ENCODE data around the gene STARD7.
A peak's percentile ranks its signal among the peaks of the same experiment; 100 is the strongest.
"Not testable (repeated sequence)": the region's sequence is repeated elsewhere in the genome, so short reads cannot be mapped to it uniquely, and the experiment has no call there.

The STARD7 gene

GRCh38 chr2:96233436-96233835 is 24.8 kb upstream of the STARD7 start:
- no peaks in the 10 kb centered on the region for H3K9me3 ChIP-seq (ENCODE audit: control insufficient read depth in 1 of 2, low read length in 2 of 2)
- H3K4me3 ChIP-seq (ENCODE audit: low read depth in 1 of 2, low read length in 2 of 2): no peak overlapping the region
- H3K36me3 ChIP-seq (ENCODE audit: control insufficient read depth in 1 of 2, insufficient read depth in 2 of 2, low read length in 2 of 2): no peaks in the 10 kb centered on the region
- no peaks in the 10 kb centered on the region for H3K27me3 ChIP-seq (ENCODE audit: low read depth, low read length)
- no peaks in the 10 kb centered on the region for H3K4me1 ChIP-seq (ENCODE audit: control insufficient read depth in 1 of 2, insufficient read depth in 2 of 2, low read length in 2 of 2)
- H3K27ac ChIP-seq (ENCODE audit: low read length): no peak overlapping the region

DNA sequence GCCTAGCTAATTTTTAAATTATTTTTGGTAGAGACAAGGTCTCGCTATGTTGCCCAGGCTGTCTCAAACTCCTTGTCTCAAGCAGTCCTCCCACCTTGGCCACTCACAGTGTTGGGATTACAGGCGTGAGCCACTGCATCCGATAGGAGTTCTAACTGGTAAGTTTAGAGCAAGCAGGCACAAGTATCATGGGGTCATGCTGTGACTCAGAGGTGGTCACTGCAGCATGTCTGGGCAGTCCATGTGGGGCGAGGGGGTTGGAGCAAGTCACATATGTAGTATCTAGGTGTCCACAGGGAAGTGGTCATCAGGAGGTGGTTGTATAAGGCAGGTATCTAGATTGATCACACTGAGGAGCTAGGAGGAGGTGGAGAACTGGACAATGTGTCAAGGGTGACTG is 22.7 kb upstream of the STARD7 start:
- Histone ChIP-seq H3K4me3 (ENCODE audit: low read depth in 1 of 2, low read length in 2 of 2) (no peak overlapping the region), H3K27ac (ENCODE audit: low read length) (no peak overlapping the region), H3K4me1 (ENCODE audit: control insufficient read depth in 1 of 2, insufficient read depth in 2 of 2, low read length in 2 of 2) (no peaks in the 10 kb centered on the region), H3K27me3 (ENCODE audit: low read depth, low read length) (no peaks in the 10 kb centered on the region), H3K36me3 (ENCODE audit: control insufficient read depth in 1 of 2, insufficient read depth in 2 of 2, low read length in 2 of 2) (no peaks in the 10 kb centered on the region), H3K9me3 (ENCODE audit: control insufficient read depth in 1 of 2, low read length in 2 of 2) (no peaks in the 10 kb centered on the region)

DNA sequence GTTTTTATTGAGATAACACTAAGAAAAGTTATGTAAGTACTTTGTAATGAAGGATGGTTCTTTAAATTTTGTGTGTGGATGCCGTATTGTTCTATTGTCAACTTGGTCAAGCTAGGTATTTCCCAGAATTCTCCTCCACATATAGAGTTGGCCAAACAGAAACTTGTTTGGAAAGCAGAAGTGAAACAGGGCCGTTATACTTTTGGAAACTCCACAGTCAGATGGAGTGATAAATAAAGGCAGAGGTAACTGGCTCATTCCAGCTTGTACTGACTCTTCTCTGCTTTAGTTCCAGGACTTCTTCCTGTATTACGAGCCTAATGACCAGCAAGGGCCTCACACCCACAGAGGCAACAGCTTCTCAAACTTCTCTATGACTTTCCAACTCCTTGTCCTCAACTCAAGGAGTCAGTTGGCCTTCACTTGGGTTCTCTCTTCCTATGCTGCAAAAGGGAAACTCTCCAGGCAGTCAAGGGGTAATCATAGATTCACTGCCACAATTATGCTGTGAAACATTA is 16.4 kb upstream of the STARD7 start:
- Histone ChIP-seq H3K27ac (ENCODE audit: low read length) (no peak overlapping the region), H3K4me3 (ENCODE audit: low read depth in 1 of 2, low read length in 2 of 2) (no peak overlapping the region), H3K9me3 (ENCODE audit: control insufficient read depth in 1 of 2, low read length in 2 of 2) (no peaks in the 10 kb centered on the region), H3K27me3 (ENCODE audit: low read depth, low read length) (no peaks in the 10 kb centered on the region), H3K36me3 (ENCODE audit: control insufficient read depth in 1 of 2, insufficient read depth in 2 of 2, low read length in 2 of 2) (peaks cover 0 to 5% of the 10 kb centered on the region in 2 donors), H3K4me1 (ENCODE audit: control insufficient read depth in 1 of 2, insufficient read depth in 2 of 2, low read length in 2 of 2) (no peaks in the 10 kb centered on the region)

GRCh38 chr2:96221106-96221505 is 12.5 kb upstream of the STARD7 start:
- not testable (repeated sequence) for H3K27ac ChIP-seq (ENCODE audit: low read length); H3K4me1 ChIP-seq (ENCODE audit: control insufficient read depth in 1 of 2, insufficient read depth in 2 of 2, low read length in 2 of 2); H3K4me3 ChIP-seq (ENCODE audit: low read depth in 1 of 2, low read length in 2 of 2); H3K9me3 ChIP-seq (ENCODE audit: control insufficient read depth in 1 of 2, low read length in 2 of 2); H3K36me3 ChIP-seq (ENCODE audit: control insufficient read depth in 1 of 2, insufficient read depth in 2 of 2, low read length in 2 of 2); H3K27me3 ChIP-seq (ENCODE audit: low read depth, low read length)

DNA sequence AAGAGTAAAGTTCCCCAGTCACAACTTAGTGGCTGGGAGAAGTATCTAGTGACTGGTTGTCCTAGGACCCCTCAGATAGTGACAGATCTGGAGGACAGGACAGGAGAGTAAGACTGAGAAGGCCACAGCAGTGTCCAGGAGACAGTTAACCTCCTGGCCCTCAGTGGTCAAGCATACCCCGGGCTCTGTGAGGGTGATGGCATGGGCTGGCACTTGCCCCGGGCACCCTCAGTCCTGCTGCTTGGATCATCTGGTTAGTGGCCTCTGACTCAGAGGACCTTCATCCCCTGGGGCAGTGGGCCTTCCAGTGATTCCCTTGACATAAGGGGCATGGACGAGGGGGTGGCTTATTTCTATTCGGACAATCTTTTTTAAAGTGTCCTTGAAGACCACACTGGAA is 11.3 kb upstream of the STARD7 start:
- not testable (repeated sequence) for H3K4me1 ChIP-seq (ENCODE audit: control insufficient read depth in 1 of 2, insufficient read depth in 2 of 2, low read length in 2 of 2); H3K27ac ChIP-seq (ENCODE audit: low read length); H3K36me3 ChIP-seq (ENCODE audit: control insufficient read depth in 1 of 2, insufficient read depth in 2 of 2, low read length in 2 of 2); H3K27me3 ChIP-seq (ENCODE audit: low read depth, low read length); H3K4me3 ChIP-seq (ENCODE audit: low read depth in 1 of 2, low read length in 2 of 2); H3K9me3 ChIP-seq (ENCODE audit: control insufficient read depth in 1 of 2, low read length in 2 of 2)

DNA sequence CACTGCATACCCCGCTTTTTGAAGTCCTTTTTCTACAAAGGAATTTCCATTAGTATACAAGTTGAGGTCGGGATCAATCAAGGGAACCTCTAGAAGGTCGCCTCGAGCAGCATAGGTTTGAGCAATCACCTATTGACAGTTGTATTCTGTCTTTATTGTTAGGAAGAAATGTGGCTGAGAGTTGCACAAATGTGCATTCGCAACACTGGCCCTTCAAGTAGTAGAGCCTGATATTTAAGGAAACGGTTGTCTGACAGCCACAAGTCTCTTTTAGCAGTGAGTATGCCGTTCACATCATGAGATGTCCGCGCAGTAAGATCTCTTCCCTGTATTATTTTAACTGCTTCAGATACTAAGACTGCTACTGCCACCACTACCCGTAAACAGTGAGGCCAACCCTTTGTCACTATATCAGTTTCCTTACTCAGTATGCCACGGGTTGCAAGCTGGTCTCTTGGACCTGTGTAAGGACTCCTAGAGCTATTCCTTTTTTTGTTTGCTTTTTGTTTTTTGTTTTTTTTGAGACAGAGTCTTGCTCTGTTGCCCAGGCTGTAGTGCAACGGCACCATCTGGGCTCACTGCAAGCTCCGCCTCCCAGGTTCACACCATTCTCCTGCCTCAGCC is 10.0 kb upstream of the STARD7 start:
- Histone ChIP-seq H3K9me3 (ENCODE audit: control insufficient read depth in 1 of 2, low read length in 2 of 2) (no peaks in the 10 kb centered on the region), H3K4me1 (ENCODE audit: control insufficient read depth in 1 of 2, insufficient read depth in 2 of 2, low read length in 2 of 2) (no peaks in the 10 kb centered on the region), H3K27me3 (ENCODE audit: low read depth, low read length) (no peaks in the 10 kb centered on the region), H3K27ac (ENCODE audit: low read length) (no peak overlapping the region), H3K4me3 (ENCODE audit: low read depth in 1 of 2, low read length in 2 of 2) (no peak overlapping the region), H3K36me3 (ENCODE audit: control insufficient read depth in 1 of 2, insufficient read depth in 2 of 2, low read length in 2 of 2) (no peaks in the 10 kb centered on the region)

GRCh38 chr2:96214554-96214953 is 5.9 kb upstream of the STARD7 start:
- no peak overlapping the region for H3K27ac ChIP-seq (ENCODE audit: low read length)
- H3K27me3 ChIP-seq (ENCODE audit: low read depth, low read length): no peaks in the 10 kb centered on the region
- peaks cover 0 to 8% of the 10 kb centered on the region in 2 donors for H3K4me1 ChIP-seq (ENCODE audit: control insufficient read depth in 1 of 2, insufficient read depth in 2 of 2, low read length in 2 of 2)
- no peaks in the 10 kb centered on the region for H3K9me3 ChIP-seq (ENCODE audit: control insufficient read depth in 1 of 2, low read length in 2 of 2)
- no peaks in the 10 kb centered on the region for H3K36me3 ChIP-seq (ENCODE audit: control insufficient read depth in 1 of 2, insufficient read depth in 2 of 2, low read length in 2 of 2)
- no peak overlapping the region for H3K4me3 ChIP-seq (ENCODE audit: low read depth in 1 of 2, low read length in 2 of 2)

GRCh38 chr2:96213379-96213778 is 4.8 kb upstream of the STARD7 start:
- Histone ChIP-seq H3K4me1 (ENCODE audit: control insufficient read depth in 1 of 2, insufficient read depth in 2 of 2, low read length in 2 of 2) (peaks cover 3 to 12% of the 10 kb centered on the region in 2 donors), H3K4me3 (ENCODE audit: low read depth in 1 of 2, low read length in 2 of 2) (no peak overlapping the region), H3K27me3 (ENCODE audit: low read depth, low read length) (no peaks in the 10 kb centered on the region), H3K27ac (ENCODE audit: low read length) (no peak overlapping the region), H3K36me3 (ENCODE audit: control insufficient read depth in 1 of 2, insufficient read depth in 2 of 2, low read length in 2 of 2) (no peaks in the 10 kb centered on the region), H3K9me3 (ENCODE audit: control insufficient read depth in 1 of 2, low read length in 2 of 2) (no peaks in the 10 kb centered on the region)

- Histone ChIP-seq H3K4me3 (ENCODE audit: low read depth in 1 of 2, low read length in 2 of 2) (no peak overlapping the region), H3K27ac (ENCODE audit: low read length) (no peak overlapping the region), H3K36me3 (ENCODE audit: control insufficient read depth in 1 of 2, insufficient read depth in 2 of 2, low read length in 2 of 2) (peaks cover 0 to 4% of the 10 kb centered on the region in 2 donors), H3K4me1 (ENCODE audit: control insufficient read depth in 1 of 2, insufficient read depth in 2 of 2, low read length in 2 of 2) (peaks cover 3 to 16% of the 10 kb centered on the region in 2 donors), H3K27me3 (ENCODE audit: low read depth, low read length) (no peaks in the 10 kb centered on the region), H3K9me3 (ENCODE audit: control insufficient read depth in 1 of 2, low read length in 2 of 2) (no peaks in the 10 kb centered on the region)
Observed at GRCh38 chr2:96212339-96212738, 3.7 kb upstream of the STARD7 start.

- peak overlapping the region; percentile 93 to 96 for H3K4me3 ChIP-seq (ENCODE audit: low read depth in 1 of 2, low read length in 2 of 2)
- H3K4me1 ChIP-seq (ENCODE audit: control insufficient read depth in 1 of 2, insufficient read depth in 2 of 2, low read length in 2 of 2): peaks cover 17 to 40% of the 10 kb centered on the region in 2 donors
- H3K36me3 ChIP-seq (ENCODE audit: control insufficient read depth in 1 of 2, insufficient read depth in 2 of 2, low read length in 2 of 2): peaks cover 0 to 4% of the 10 kb centered on the region in 2 donors
- no peaks in the 10 kb centered on the region for H3K9me3 ChIP-seq (ENCODE audit: control insufficient read depth in 1 of 2, low read length in 2 of 2)
- H3K27me3 ChIP-seq (ENCODE audit: low read depth, low read length): no peaks in the 10 kb centered on the region
- H3K27ac ChIP-seq (ENCODE audit: low read length): peak overlapping the region; percentile 63
Observed at GRCh38 chr2:96209729-96210085, 1.1 kb upstream of the STARD7 start.

DNA sequence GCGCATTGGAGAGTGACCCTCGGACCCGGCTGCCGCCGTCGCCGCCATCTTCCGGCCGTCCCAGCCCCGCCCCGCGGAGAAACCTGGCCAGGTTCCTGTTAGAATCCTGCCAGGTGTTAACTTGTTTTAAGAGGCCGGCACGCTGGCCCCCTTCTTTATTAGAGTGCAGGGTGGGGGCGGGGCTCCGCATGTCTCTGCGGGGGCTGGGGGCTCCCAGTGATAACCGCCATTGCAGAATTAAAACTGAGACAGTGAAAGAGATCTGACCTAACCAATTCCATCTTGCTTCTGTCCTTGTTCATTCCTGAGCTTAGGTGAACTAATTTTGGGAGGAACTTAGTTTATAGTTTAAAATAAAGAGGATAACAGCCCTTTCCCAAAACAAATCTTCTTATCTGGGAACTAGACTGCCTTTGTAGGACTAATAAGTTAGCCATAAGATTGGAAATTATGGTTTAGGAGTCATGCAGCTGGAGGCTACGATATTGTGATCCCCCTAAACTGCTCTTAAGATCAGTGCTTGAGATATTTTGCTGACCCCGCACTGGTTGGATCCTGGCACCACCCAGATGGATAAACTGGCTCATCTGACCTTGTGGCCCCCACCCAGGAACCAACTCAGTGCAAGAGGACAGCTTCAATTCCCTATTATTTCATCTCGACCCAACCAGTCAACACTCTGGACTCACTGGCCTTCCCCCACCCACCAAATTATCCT is 543 bp upstream of the STARD7 start:
- Histone ChIP-seq H3K4me3 (ENCODE audit: low read depth in 1 of 2, low read length in 2 of 2) (peak overlapping the region; percentile 93 to 96), H3K36me3 (ENCODE audit: control insufficient read depth in 1 of 2, insufficient read depth in 2 of 2, low read length in 2 of 2) (peaks cover 0 to 4% of the 10 kb centered on the region in 2 donors), H3K27ac (ENCODE audit: low read length) (peak overlapping the region; percentile 63), H3K4me1 (ENCODE audit: control insufficient read depth in 1 of 2, insufficient read depth in 2 of 2, low read length in 2 of 2) (peaks cover 17 to 46% of the 10 kb centered on the region in 2 donors), H3K9me3 (ENCODE audit: control insufficient read depth in 1 of 2, low read length in 2 of 2) (no peaks in the 10 kb centered on the region), H3K27me3 (ENCODE audit: low read depth, low read length) (no peaks in the 10 kb centered on the region)

Measured in muscle layer of duodenum (tissue), 2 donors.